Bronchial epithelial cell (primary cell): ENCODE measurements around the gene WBP11. TPM values are rescaled to one million over a fixed set of nuclear protein-coding genes. Genes with fewer than 3 reads are reported as not detected.
"Not testable (repeated sequence)": the region's sequence is repeated elsewhere in the genome, so short reads cannot be mapped to it uniquely, and the experiment has no call there.

ENCODE experiments used
- DNase-seq: peaks from one replicate; pipeline ENCODE4 v3.0.0-alpha.2; 2010; ENCODE audit warnings: low read depth
- FAIRE-seq: peaks from 2 replicates; lab custom pipeline; 2011; peaks lifted over from hg19 to GRCh38; lab: Jason Lieb, UNC
- H3K27me3 ChIP-seq: 2 replicates; pipeline ENCODE4 v1.5.1; 2011; ENCODE audit warnings: low read length; ENCODE audit not compliant: control insufficient read depth, insufficient read depth
- H3K36me3 ChIP-seq: 2 replicates; pipeline ENCODE4 v1.5.1; 2011; ENCODE audit warnings: low read length; ENCODE audit not compliant: control insufficient read depth, insufficient read depth
- H3K4me3 ChIP-seq: 2 replicates; pipeline ENCODE4 v1.5.1; 2011; ENCODE audit warnings: mild to moderate bottlenecking, low read depth, low read length, control low read depth
- CTCF ChIP-seq: IDR thresholded peaks from 2 replicates; pipeline ENCODE4 v1.5.1; 2011; ENCODE audit warnings: mild to moderate bottlenecking, moderate library complexity, low read length, control low read depth, inconsistent platforms; ENCODE audit not compliant: insufficient read depth, severe bottlenecking
- total RNA-seq: library from RNA; depleted of rRNA; stranded (reverse); fragments of >200 nt; gene quantifications from 2 replicates; pipeline ENCODE4 v1.2.1, GENCODE V29; 2014

WBP11 gene
- total RNA-seq, 1 donor from 2014 or later = 3.7 TPM

- H3K36me3 ChIP-seq = no peaks in the 10 kb centered on the region
- H3K4me3 ChIP-seq = peak overlapping the region; percentile 95
- no peaks in the 10 kb centered on the region for H3K27me3 ChIP-seq
- DNase-seq (peak; percentile 73), FAIRE-seq (no peak)
- peak; percentile 88 for TF ChIP-seq CTCF
These were observed 33.2 kb downstream of the WBP11 start for GRCh38 chr12:14769969-14770495.

GRCh38 chr12:14769466-14769968 is 33.8 kb downstream of the WBP11 start:
- TF ChIP-seq CTCF = no peak
- Histone ChIP-seq H3K36me3 (no peaks in the 10 kb centered on the region), H3K4me3 (peak overlapping the region; percentile 95), H3K27me3 (no peaks in the 10 kb centered on the region)
- FAIRE-seq (no peak), DNase-seq (no peak)

- no peaks in the 10 kb centered on the region for H3K36me3 ChIP-seq
- peak; percentile 66 for DNase-seq
- peak overlapping the region; percentile 95 for H3K4me3 ChIP-seq
- FAIRE-seq = no peak
- no peaks in the 10 kb centered on the region for H3K27me3 ChIP-seq
- no peak for TF ChIP-seq CTCF
These were observed 34.4 kb downstream of the WBP11 start for GRCh38 chr12:14768823-14769405.

GRCh38 chr12:14767617-14768016 is 35.7 kb downstream of the WBP11 start:
- no peak for DNase-seq
- H3K4me3 ChIP-seq = no peak overlapping the region
- no peaks in the 10 kb centered on the region for H3K36me3 ChIP-seq
- no peaks in the 10 kb centered on the region for H3K27me3 ChIP-seq
- no peak for FAIRE-seq
- no peak for TF ChIP-seq CTCF

- no peaks in the 10 kb centered on the region for H3K36me3 ChIP-seq
- H3K4me3 ChIP-seq = no peak overlapping the region
- FAIRE-seq (no peak), DNase-seq (no peak)
- no peaks in the 10 kb centered on the region for H3K27me3 ChIP-seq
- TF ChIP-seq CTCF = no peak
These were observed 36.5 kb downstream of the WBP11 start for GRCh38 chr12:14766649-14767215.

GRCh38 chr12:14766020-14766419 is 37.3 kb downstream of the WBP11 start:
- not testable (repeated sequence) for H3K4me3 ChIP-seq, DNase-seq, H3K36me3 ChIP-seq, FAIRE-seq, H3K27me3 ChIP-seq
